ENCODE measurements around the gene LAMA2. TPM values are rescaled to one million over a fixed set of nuclear protein-coding genes. Genes with fewer than 3 reads are reported as not detected.

LAMA2 gene
- total and polyA plus RNA-seq, 2 of the 8 experiments (the other 6 are each of a cell fraction or from before 2014, with no cell fraction given), result 1.3 to 3.8 TPM

- TF ChIP-seq TCF12 (IDR thresholded peaks at IDR 0.05; ENCODE audit: low read depth, low read length) (no peak), PHF8 (conservative IDR thresholded peaks at IDR 0.05; ENCODE audit: low read depth, low read length) (no peak), ASH2L (IDR thresholded peaks at IDR 0.05; ENCODE audit: low read length) (no peak), RNF2 (IDR thresholded peaks at IDR 0.05; ENCODE audit: borderline replicate concordance, low read depth, low read length, missing control alignments, poor library complexity, severe bottlenecking) (no peak)
Measured at GRCh38 chr6:129331450-129332138, 448.7 kb downstream of the LAMA2 start (continued).
